Neural cell (in vitro differentiated cells): ENCODE measurements around the gene POLR1A. TPM values are rescaled to one million over a fixed set of nuclear protein-coding genes. Genes with fewer than 3 reads are reported as not detected.

Experiments
- H2AFZ ChIP-seq: fragments of 200-600, 300-800 bp; sonication (generic), shearing (Covaris generic); 2 replicates; pipeline ENCODE4 v1.6.0; 2014; ENCODE audit warnings: low read depth, mild to moderate bottlenecking, antibody characterized with exemption, low read length, moderate library complexity
- H3F3A ChIP-seq: fragments of 200-600 bp; shearing (Covaris generic); 2 replicates; pipeline ENCODE4 v1.6.1; 2016; ENCODE audit warnings: mild to moderate bottlenecking, moderate library complexity, mixed read lengths, antibody characterized with exemption, low read length; ENCODE audit not compliant: insufficient read depth, poor library complexity, severe bottlenecking
- H3K27ac ChIP-seq: fragments of 200-600, 300-800 bp; sonication (generic), shearing (Covaris generic); 2 replicates; pipeline ENCODE4 v1.5.1; 2014; ENCODE audit warnings: mild to moderate bottlenecking, low read length, moderate library complexity
- H3K27me3 ChIP-seq: fragments of 300-800, 200-600 bp; sonication (generic), shearing (Covaris generic); 2 replicates; pipeline ENCODE4 v1.6.0; 2014; ENCODE audit warnings: mild to moderate bottlenecking, low read depth, low read length, moderate library complexity; ENCODE audit not compliant: insufficient read depth
- H3K36me3 ChIP-seq: fragments of 300-800, 200-600 bp; sonication (generic), shearing (Covaris generic); 2 replicates; pipeline ENCODE4 v1.5.1; 2014; ENCODE audit warnings: mild to moderate bottlenecking, antibody characterized with exemption, low read length, moderate library complexity; ENCODE audit not compliant: insufficient read depth
- H3K4me2 ChIP-seq: fragments of 300-800, 200-600 bp; sonication (generic), shearing (Covaris generic); 2 replicates; pipeline ENCODE4 v1.6.0; 2014; ENCODE audit warnings: mild to moderate bottlenecking, low read length
- H3K4me3 ChIP-seq: fragments of 300-800, 200-600 bp; sonication (generic), shearing (Covaris generic); 2 replicates; pipeline ENCODE4 v1.5.1; 2014; ENCODE audit warnings: mild to moderate bottlenecking, low read length, moderate library complexity
- H3K79me2 ChIP-seq: fragments of 200-600 bp; shearing (Covaris generic); replicated peaks from 2 replicates; pipeline ENCODE4 v1.6.0; 2014; ENCODE audit warnings: mild to moderate bottlenecking, low read length, moderate library complexity; ENCODE audit not compliant: insufficient read depth
- H3K9ac ChIP-seq: fragments of 300-800, 200-600 bp; sonication (generic), shearing (Covaris generic); 2 replicates; pipeline ENCODE4 v1.6.1; 2016; ENCODE audit warnings: mild to moderate bottlenecking, low read length, mixed read lengths
- H3K9me2 ChIP-seq: fragments of 200-600 bp; shearing (Covaris generic); 2 replicates; pipeline ENCODE4 v1.6.1; 2016; ENCODE audit warnings: mild to moderate bottlenecking, low read length, mixed read lengths; ENCODE audit not compliant: insufficient read depth
- H3K9me3 ChIP-seq: fragments of 200-600, 300-800 bp; sonication (generic), shearing (Covaris generic); 2 replicates; pipeline ENCODE4 v1.6.1; 2016; ENCODE audit warnings: mild to moderate bottlenecking, mixed run types, low read length, moderate library complexity, mixed read lengths
- H4K20me1 ChIP-seq: fragments of 200-600 bp; shearing (Covaris generic); 2 replicates; pipeline ENCODE4 v1.6.1; 2016; ENCODE audit warnings: mild to moderate bottlenecking, mixed run types; ENCODE audit not compliant: insufficient read depth
- CTCF ChIP-seq: fragments of 450-650 bp; IDR thresholded peaks from 2 replicates; pipeline ENCODE4 v1.5.1; 2014; ENCODE audit warnings: antibody characterized with exemption, mild to moderate bottlenecking, moderate library complexity; ENCODE audit not compliant: poor library complexity, severe bottlenecking
- EP300 ChIP-seq: fragments of 450-650 bp; conservative IDR thresholded peaks from 2 replicates; pipeline ENCODE4 v1.6.1; 2014; ENCODE audit warnings: antibody characterized with exemption, mild to moderate bottlenecking, moderate library complexity; ENCODE audit not compliant: poor library complexity, severe bottlenecking
- EZH2 ChIP-seq: fragments of 200-600, 300-800 bp; shearing (Covaris generic), sonication (generic); IDR thresholded peaks from 2 replicates; pipeline ENCODE4 v1.6.1; 2014; ENCODE audit warnings: antibody characterized with exemption, low read length, borderline replicate concordance, mild to moderate bottlenecking; ENCODE audit not compliant: insufficient read depth, poor library complexity, severe bottlenecking
- MXI1 ChIP-seq: fragments of 450-650 bp; conservative IDR thresholded peaks from 2 replicates; pipeline ENCODE4 v1.6.1; 2014; ENCODE audit warnings: antibody characterized with exemption, mild to moderate bottlenecking; ENCODE audit not compliant: poor library complexity, severe bottlenecking
- POLR2AphosphoS5 ChIP-seq: IDR thresholded peaks from 2 replicates; pipeline ENCODE4 v1.6.1; 2012
- RAD21 ChIP-seq: fragments of 450-650 bp; conservative IDR thresholded peaks from 2 replicates; pipeline ENCODE4 v1.6.1; 2014; ENCODE audit warnings: antibody characterized with exemption, mild to moderate bottlenecking, moderate library complexity
- REST ChIP-seq: IDR thresholded peaks from 2 replicates; pipeline ENCODE4 v1.6.1; 2012; ENCODE audit warnings: borderline replicate concordance
- SMC3 ChIP-seq: fragments of 450-650 bp; conservative IDR thresholded peaks from 2 replicates; pipeline ENCODE4 v1.6.1; 2014; ENCODE audit warnings: antibody characterized with exemption, mild to moderate bottlenecking, moderate library complexity; ENCODE audit not compliant: poor library complexity
- TAF1 ChIP-seq: IDR thresholded peaks from 2 replicates; pipeline ENCODE4 v1.6.1; 2012; ENCODE audit warnings: low read depth
- polyA plus RNA-seq: library from polyadenylated mRNA; depleted of rRNA; stranded (reverse); fragments of >200 nt; gene quantifications from 2 replicates; pipeline ENCODE4 v1.2.3, GENCODE V29; 2014

Gene POLR1A
- polyA plus RNA-seq, 1 donor from 2014 or later: 5.4 TPM

GRCh38 chr2:86042256-86043168, 63.2 kb downstream of the POLR1A start:
- Histone ChIP-seq H3K9me2 (no peaks in the 10 kb centered on the region), H3K9ac (no peak overlapping the region), H3K79me2 (no peaks in the 10 kb centered on the region), H2AFZ (no peak overlapping the region), H3K36me3 (peaks cover 3% of the 10 kb centered on the region), H3K4me3 (no peak overlapping the region), H3K27me3 (no peaks in the 10 kb centered on the region), H3K9me3 (no peaks in the 10 kb centered on the region), H4K20me1 (no peaks in the 10 kb centered on the region), H3K4me2 (no peak overlapping the region), H3F3A (no peaks in the 10 kb centered on the region), H3K27ac (no peak overlapping the region)
- TF ChIP-seq REST (no peak), EP300 (no peak), RAD21 (no peak), MXI1 (no peak), EZH2 (no peak), SMC3 (no peak), CTCF (no peak), POLR2AphosphoS5 (no peak), TAF1 (no peak)

- H3K36me3 ChIP-seq: peaks cover 3% of the 10 kb centered on the region
- H3K9me3 ChIP-seq: no peaks in the 10 kb centered on the region
- no peak overlapping the region for H2AFZ ChIP-seq
- no peak overlapping the region for H3K9ac ChIP-seq
- no peaks in the 10 kb centered on the region for H4K20me1 ChIP-seq
- H3K4me2 ChIP-seq: no peak overlapping the region
- TF ChIP-seq RAD21 (no peak), EZH2 (no peak), REST (no peak), CTCF (no peak), POLR2AphosphoS5 (no peak), TAF1 (no peak), MXI1 (no peak), EP300 (no peak), SMC3 (no peak)
- H3F3A ChIP-seq: no peaks in the 10 kb centered on the region
- H3K27me3 ChIP-seq: no peaks in the 10 kb centered on the region
- no peak overlapping the region for H3K27ac ChIP-seq
- H3K79me2 ChIP-seq: no peaks in the 10 kb centered on the region
- no peaks in the 10 kb centered on the region for H3K9me2 ChIP-seq
- H3K4me3 ChIP-seq: no peak overlapping the region
These were observed 65.6 kb downstream of the POLR1A start for GRCh38 chr2:86039963-86040655.
